SH-SY5Y (cell line): ENCODE results near the gene DNAJA2.

ENCODE experiments used
- GATA2 ChIP-seq: IDR thresholded peaks from 2 replicates; pipeline ENCODE4 v1.6.1; 2011; ENCODE audit warnings: mild to moderate bottlenecking, low read depth, low read length
- GATA3 ChIP-seq: IDR thresholded peaks from 2 replicates; pipeline ENCODE4 v1.6.1; 2011; ENCODE audit warnings: low read depth, mild to moderate bottlenecking, low read length, moderate library complexity

GRCh38 chr16:46926470-46927225 is 46.8 kb downstream of the DNAJA2 start:
- no peak for TF ChIP-seq GATA2
- no peak for TF ChIP-seq GATA3
